Liver (tissue), 9 donors: ENCODE measurements around the gene ARPP21. TPM values are rescaled to one million over a fixed set of nuclear protein-coding genes. Genes with fewer than 3 reads are reported as not detected.
"Not testable (repeated sequence)": the region's sequence is repeated elsewhere in the genome, so short reads cannot be mapped to it uniquely, and the experiment has no call there.

Source experiments
- DNase-seq: peaks from one replicate; pipeline ENCODE4 v3.0.0-alpha.2; 2017; ENCODE audit warnings: low spot score
- H3K27ac ChIP-seq, 2 donors: one replicate each; pipeline ENCODE4 v1.7.0; 2013; ENCODE audit warnings: inconsistent platforms in 2 of 2, low read length in 2 of 2, control low read depth in 1 of 2, low read depth in 1 of 2, mild to moderate bottlenecking in 1 of 2
- H3K27me3 ChIP-seq, 4 donors: one replicate each; pipeline versions ENCODE4 v1.6.1 to v1.7.0; 2013; ENCODE audit warnings: low read length in 3 of 4, inconsistent platforms in 1 of 4, mild to moderate bottlenecking in 1 of 4, moderate library complexity in 1 of 4; ENCODE audit not compliant: control insufficient read depth in 4 of 4, insufficient read depth in 4 of 4
- H3K36me3 ChIP-seq, 4 donors: one replicate each; pipeline versions ENCODE4 v1.6.1 to v1.7.0; 2013; ENCODE audit warnings: low read length in 3 of 4, mild to moderate bottlenecking in 3 of 4, low read depth in 1 of 4, moderate library complexity in 1 of 4; ENCODE audit not compliant: control insufficient read depth in 4 of 4, insufficient read depth in 3 of 4
- H3K4me1 ChIP-seq, 4 donors: one replicate each; pipeline versions ENCODE4 v1.6.1 to v1.7.0; 2013; ENCODE audit warnings: low read length in 3 of 4, mild to moderate bottlenecking in 3 of 4, moderate library complexity in 1 of 4; ENCODE audit not compliant: control insufficient read depth in 4 of 4, insufficient read depth in 4 of 4
- H3K4me3 ChIP-seq, 3 donors: one replicate each; pipeline versions ENCODE4 v1.6.1 to v1.7.0; 2013; ENCODE audit warnings: low read length in 3 of 3, control low read depth in 1 of 3, low read depth in 1 of 3, mild to moderate bottlenecking in 1 of 3
- H3K9ac ChIP-seq, 2 donors: one replicate each; pipeline ENCODE4 v1.7.0; 2013; ENCODE audit warnings: low read length in 2 of 2, mild to moderate bottlenecking in 2 of 2, moderate library complexity in 2 of 2, control low read depth in 1 of 2, low read depth in 1 of 2
- H3K9me3 ChIP-seq, 4 donors: one replicate each; pipeline versions ENCODE4 v1.6.1 to v1.7.0; 2013; ENCODE audit warnings: low read length in 3 of 4; ENCODE audit not compliant: control insufficient read depth in 4 of 4
- FOXA1 ChIP-seq: IDR thresholded peaks from 2 replicates; pipeline ENCODE4 v1.6.1; 2016; ENCODE audit warnings: antibody characterized with exemption
- FOXA2 ChIP-seq: IDR thresholded peaks from 2 replicates; pipeline ENCODE4 v1.6.1; 2016; ENCODE audit warnings: antibody characterized with exemption
- HNF4A ChIP-seq, 2 donors: conservative IDR thresholded peaks; 2 replicates each; pipeline ENCODE4 v1.6.1; 2016; ENCODE audit warnings: antibody characterized with exemption in 2 of 2, mild to moderate bottlenecking in 2 of 2
- HNF4G ChIP-seq: IDR thresholded peaks from 2 replicates; pipeline ENCODE4 v1.6.1; 2016; ENCODE audit warnings: antibody characterized with exemption
- JUND ChIP-seq, 2 donors: IDR thresholded peaks; 2 replicates each; pipeline ENCODE4 v1.6.1; 2016; ENCODE audit warnings: antibody characterized with exemption in 2 of 2
- NR2F2 ChIP-seq: IDR thresholded peaks from 2 replicates; pipeline ENCODE4 v1.6.1; 2016; ENCODE audit warnings: antibody characterized with exemption
- REST ChIP-seq: IDR thresholded peaks from 2 replicates; pipeline ENCODE4 v1.6.1; 2016; ENCODE audit warnings: antibody characterized with exemption, mild to moderate bottlenecking
- WGBS: extraction: QIAGEN DNeasy Blood & Tissue Kit; methylation state at CpG from one replicate; pipeline ENCODE4 v1.1.7; 2013; 5-methylcytosine and 5-hydroxymethylcytosine counted together
- polyA plus RNA-seq, 2 donors: library from polyadenylated mRNA; stranded (reverse) in 1 of 2; unstranded in 1 of 2; fragments of 200-250 nt in 1 of 2; fragments of >200 nt in 1 of 2; fragmentation: Nextera tagmentation in 1 of 2; extraction: Ambion mirVana in 1 of 2; gene quantifications; one replicate each; pipeline versions ENCODE4 v1.2.1 to v1.2.3, GENCODE V29; 2013 to 2015
- total RNA-seq, 2 donors: library from RNA; depleted of rRNA; stranded (reverse); fragments of >200 nt; gene quantifications; one replicate each; pipeline ENCODE4 v1.2.3, GENCODE V29; 2014
- TF ChIP-seq, protein P1 (sequence below): IDR thresholded peaks from 2 replicates; pipeline ENCODE4 v1.6.1; 2016; ENCODE audit warnings: antibody characterized with exemption
- donor health status: healthy.
- donor health status: healthy.
- donor health status: healthy.
- donor health status: healthy.
- donor health status: healthy.

Gene ARPP21
- total and polyA plus RNA-seq, 4 donors = 0.42 to 1.3 (median 0.66) TPM; not detected in 1

DNA sequence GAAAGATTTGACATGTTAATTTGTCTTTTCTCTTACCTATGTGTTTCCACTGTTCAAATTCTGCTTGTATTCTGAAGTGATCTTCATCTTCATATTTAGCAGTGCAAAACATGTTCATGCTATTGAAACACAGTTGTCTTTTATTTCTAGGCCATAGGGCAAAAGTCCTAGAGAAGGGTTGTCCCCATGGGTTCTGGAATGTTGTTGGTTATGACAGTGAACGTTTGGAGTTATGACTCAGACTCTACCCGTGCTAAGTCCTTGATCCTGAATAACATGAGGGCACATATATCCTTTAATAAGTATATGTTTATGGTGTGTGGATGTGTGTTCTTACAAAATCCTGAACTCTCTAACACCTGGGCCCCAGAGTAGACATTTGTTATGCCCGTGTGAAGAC is 23.0 kb upstream of the ARPP21 start:
- Histone ChIP-seq H3K4me1 (no peaks in the 10 kb centered on the region), H3K4me3 (no peak overlapping the region), H3K36me3 (no peaks in the 10 kb centered on the region), H3K9me3 (no peaks in the 10 kb centered on the region), H3K27ac (no peak overlapping the region), H3K27me3 (no peaks in the 10 kb centered on the region), H3K9ac (no peak overlapping the region)
- 45% methylated on average over 3 of the region's 3 CpGs for WGBS
- TF ChIP-seq REST (no peak), FOXA2 (no peak), NR2F2 (no peak), FOXA1 (no peak), HNF4A (conservative IDR thresholded peaks at IDR 0.05) (peak in 1 of 2 donors; percentile 42)
- TF ChIP-seq, protein P1, sequence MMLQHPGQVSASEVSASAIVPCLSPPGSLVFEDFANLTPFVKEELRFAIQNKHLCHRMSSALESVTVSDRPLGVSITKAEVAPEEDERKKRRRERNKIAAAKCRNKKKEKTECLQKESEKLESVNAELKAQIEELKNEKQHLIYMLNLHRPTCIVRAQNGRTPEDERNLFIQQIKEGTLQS = no peak
- DNase-seq = no peak

DNA sequence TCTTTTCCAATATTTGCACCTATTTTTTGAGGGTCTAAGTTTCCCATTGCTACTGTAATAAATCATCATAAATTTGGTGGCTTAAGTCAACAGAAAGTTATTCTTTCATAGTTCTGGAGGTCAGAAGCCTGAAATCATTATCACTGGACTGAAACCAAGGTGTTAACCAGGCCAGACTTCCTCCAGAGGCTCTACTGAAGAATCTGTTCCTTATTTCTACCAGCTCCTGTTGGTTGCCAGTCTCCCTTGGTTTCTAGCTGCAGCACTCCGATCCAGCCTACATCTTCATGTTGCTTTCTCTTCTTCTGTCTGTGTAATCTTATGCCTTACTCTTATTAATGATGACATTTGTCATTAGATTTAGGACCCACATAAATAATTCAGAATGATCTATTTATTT is 22.0 kb upstream of the ARPP21 start:
- TF ChIP-seq JUND (IDR thresholded peaks at IDR 0.05) = no peak
- no peak for TF ChIP-seq HNF4G
- TF ChIP-seq REST = no peak
- 100% methylated on average over 1 of the region's 1 CpG for WGBS
- no peaks in the 10 kb centered on the region for H3K36me3 ChIP-seq

DNA sequence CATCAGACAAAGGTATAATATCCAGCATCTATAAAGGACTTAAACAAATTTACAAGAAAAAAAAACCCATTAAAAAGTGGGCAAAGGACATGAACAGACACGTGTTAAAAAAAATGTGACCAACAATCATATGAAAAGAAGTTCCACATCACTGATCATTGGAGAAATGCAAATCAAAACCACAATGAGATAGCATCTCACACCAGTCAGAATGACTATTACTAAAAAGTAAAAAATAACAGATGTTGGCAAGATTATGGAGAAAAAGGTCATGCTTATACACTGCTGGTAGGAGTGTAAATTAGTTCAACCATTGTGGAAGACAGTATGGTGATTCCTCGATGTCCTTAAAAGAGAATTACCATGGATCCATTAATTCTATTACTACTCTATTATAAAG is 19.1 kb upstream of the ARPP21 start:
- H3K4me1 ChIP-seq, DNase-seq, H3K4me3 ChIP-seq, H3K9ac ChIP-seq, H3K9me3 ChIP-seq, H3K27ac ChIP-seq, H3K36me3 ChIP-seq, H3K27me3 ChIP-seq: not testable (repeated sequence)
- 80% methylated on average over 2 of the region's 2 CpGs for WGBS

More for the DNA sequence above, 22.0 kb upstream of the ARPP21 start:
- H3K9me3 ChIP-seq = no peaks in the 10 kb centered on the region
- H3K4me3 ChIP-seq = no peak overlapping the region
- no peak overlapping the region for H3K27ac ChIP-seq
- no peaks in the 10 kb centered on the region for H3K4me1 ChIP-seq
- H3K27me3 ChIP-seq = no peaks in the 10 kb centered on the region
- no peak overlapping the region for H3K9ac ChIP-seq
- no peak for DNase-seq
